BLaER1 (cell line): ENCODE measurements around the gene ATP9A.

Experiments
- H3K27ac ChIP-seq: shearing (Covaris generic); formaldehyde crosslinking; 2 replicates; pipeline ENCODE4 v1.8.1; 2022
- H3K27me3 ChIP-seq: shearing (Covaris generic); formaldehyde crosslinking; 2 replicates; pipeline ENCODE4 v1.8.1; 2022
- H3K36me3 ChIP-seq: shearing (Covaris generic); formaldehyde crosslinking; 2 replicates; pipeline ENCODE4 v1.8.1; 2022
- H3K4me1 ChIP-seq: shearing (Covaris generic); formaldehyde crosslinking; 2 replicates; pipeline ENCODE4 v1.8.1; 2022
- H3K4me2 ChIP-seq: shearing (Covaris generic); formaldehyde crosslinking; 2 replicates; pipeline ENCODE4 v1.8.1; 2022
- H3K4me3 ChIP-seq: shearing (Covaris generic); formaldehyde crosslinking; 2 replicates; pipeline ENCODE4 v1.8.1; 2022
- H3K9ac ChIP-seq: shearing (Covaris generic); formaldehyde crosslinking; 2 replicates; pipeline ENCODE4 v1.8.1; 2022
- H3K9me3 ChIP-seq: shearing (Covaris generic); formaldehyde crosslinking; 2 replicates; pipeline ENCODE4 v1.8.1; 2022
- H4K20me1 ChIP-seq: shearing (Covaris generic); formaldehyde crosslinking; 2 replicates; pipeline ENCODE4 v1.8.1; 2022
- Cebpa-rat ChIP-seq: shearing (Covaris generic); IDR thresholded peaks from 2 replicates; pipeline ENCODE4 v1.8.1; 2022

ATP9A gene

GRCh38 chr20:51553897-51554486 is 214.2 kb downstream of the ATP9A start:
- Histone ChIP-seq H3K4me2 (no peak overlapping the region), H3K9ac (no peak overlapping the region), H3K4me1 (no peaks in the 10 kb centered on the region), H3K4me3 (no peak overlapping the region), H3K27ac (no peak overlapping the region), H4K20me1 (no peaks in the 10 kb centered on the region), H3K27me3 (peaks cover 1% of the 10 kb centered on the region; the same call in 1 of the 2 replicates), H3K9me3 (no peaks in the 10 kb centered on the region), H3K36me3 (no peaks in the 10 kb centered on the region)
- TF ChIP-seq Cebpa-rat, result no peak

- H3K36me3 ChIP-seq, result no peaks in the 10 kb centered on the region
- no peaks in the 10 kb centered on the region for H4K20me1 ChIP-seq
- no peak overlapping the region for H3K27ac ChIP-seq
- H3K9ac ChIP-seq, result no peak overlapping the region
- H3K27me3 ChIP-seq, result no peaks in the 10 kb centered on the region
- no peaks in the 10 kb centered on the region for H3K9me3 ChIP-seq
- no peak for TF ChIP-seq Cebpa-rat
- no peak overlapping the region for H3K4me2 ChIP-seq
- H3K4me1 ChIP-seq, result no peaks in the 10 kb centered on the region
- H3K4me3 ChIP-seq, result no peak overlapping the region
Measured at GRCh38 chr20:51551186-51551585, 217.0 kb downstream of the ATP9A start.

- Histone ChIP-seq H3K9me3 (no peaks in the 10 kb centered on the region), H3K9ac (no peak overlapping the region), H3K36me3 (no peaks in the 10 kb centered on the region), H3K4me3 (no peak overlapping the region), H3K27me3 (no peaks in the 10 kb centered on the region), H3K4me2 (no peak overlapping the region), H3K4me1 (no peaks in the 10 kb centered on the region), H3K27ac (no peak overlapping the region), H4K20me1 (no peaks in the 10 kb centered on the region)
- TF ChIP-seq Cebpa-rat, result no peak
Measured at GRCh38 chr20:51549474-51549873, 218.7 kb downstream of the ATP9A start.

- no peak for TF ChIP-seq Cebpa-rat
- H3K4me2 ChIP-seq, result no peak overlapping the region
Measured at GRCh38 chr20:51547951-51548350, 220.2 kb downstream of the ATP9A start.

More at GRCh38 chr20:51547951-51548350, 220.2 kb downstream of the ATP9A start:
- Histone ChIP-seq H4K20me1 (no peaks in the 10 kb centered on the region), H3K4me1 (peaks cover 13% of the 10 kb centered on the region), H3K9ac (no peak overlapping the region), H3K9me3 (no peaks in the 10 kb centered on the region), H3K4me3 (no peak overlapping the region), H3K36me3 (no peaks in the 10 kb centered on the region), H3K27ac (no peak overlapping the region), H3K27me3 (no peaks in the 10 kb centered on the region)
